ENCODE data around the gene ALG11. TPM values are rescaled to one million over a fixed set of nuclear protein-coding genes. Genes with fewer than 3 reads are reported as not detected.
"Not testable (repeated sequence)": the region's sequence is repeated elsewhere in the genome, so short reads cannot be mapped to it uniquely, and the experiment has no call there.

Gene ALG11
- total RNA-seq, 1 donor from 2014 or later: 36.9 TPM

- H3K27ac Mint-ChIP-seq: no peak within 1 kb of the TSS
- no peak for TF ChIP-seq CTCF (IDR thresholded peaks at IDR 0.05)
- no peaks in the 10 kb centered on the region for H3K9me3 Mint-ChIP-seq
- ChIA-PET POLR2A (interaction anchor here (1.2 kb wide), 1 partner anchor 12 kb away, joined by 4 read pairs; the partner anchor contains the start of gene ALG11), CTCF (no interaction called here)
- no peak within 1 kb of the TSS for H3K4me3 Mint-ChIP-seq
- H3K27me3 Mint-ChIP-seq: no peaks in the 10 kb centered on the region
- peaks cover 85% of the 10 kb centered on the region for H3K36me3 Mint-ChIP-seq (ENCODE audit: low read depth)
- no peak for ATAC-seq (ENCODE audit: low read depth)
- no peak for DNase-seq
- H3K4me1 Mint-ChIP-seq: peaks cover 13% of the 10 kb centered on the region
- intact Hi-C loops (cut with micrococcal nuclease): no loop called here
These were observed 12.3 kb downstream of the ALG11 start, which contains the start of gene UTP14C for GRCh38 chr13:52024481-52024880. Gene UTP14C, plus strand, starts transcription at chr13:52024691. Its CDS starts 4,114 bp downstream, at chr13:52028805.

GRCh38 chr13:52025475-52026245, 13.5 kb downstream of the ALG11 start:
- ChIA-PET CTCF (no interaction called here), POLR2A (no interaction called here)
- peaks cover 13% of the 10 kb centered on the region for H3K4me1 Mint-ChIP-seq

GRCh38 chr13:52026246-52026626, 14.0 kb downstream of the ALG11 start:
- H3K36me3 Mint-ChIP-seq (ENCODE audit: low read depth): peaks cover 77% of the 10 kb centered on the region
- no peak for DNase-seq
- POLR2A ChIA-PET: no interaction called here

More at GRCh38 chr13:52025475-52026245, 13.5 kb downstream of the ALG11 start:
- DNase-seq (no peak), ATAC-seq (ENCODE audit: low read depth) (no peak)
- H3K9me3 Mint-ChIP-seq: no peaks in the 10 kb centered on the region
- no peaks in the 10 kb centered on the region for H3K27me3 Mint-ChIP-seq
- H3K4me3 Mint-ChIP-seq: no peak overlapping the region
- intact Hi-C loops (cut with micrococcal nuclease): no loop called here
- peaks cover 82% of the 10 kb centered on the region for H3K36me3 Mint-ChIP-seq (ENCODE audit: low read depth)
- TF ChIP-seq CTCF (IDR thresholded peaks at IDR 0.05): no peak
- H3K27ac Mint-ChIP-seq: no peak overlapping the region

GRCh38 chr13:52027832-52028231, 15.6 kb downstream of the ALG11 start:
- ChIA-PET POLR2A (no interaction called here), CTCF (no interaction called here)
- ATAC-seq (ENCODE audit: low read depth) (no peak), DNase-seq (no peak)
- no peak for TF ChIP-seq CTCF (IDR thresholded peaks at IDR 0.05)
- intact Hi-C loops (cut with micrococcal nuclease): no loop called here
- H3K27ac Mint-ChIP-seq: no peak overlapping the region
- no peak overlapping the region for H3K4me3 Mint-ChIP-seq
- H3K9me3 Mint-ChIP-seq: no peaks in the 10 kb centered on the region
- peaks cover 13% of the 10 kb centered on the region for H3K4me1 Mint-ChIP-seq
- H3K27me3 Mint-ChIP-seq: no peaks in the 10 kb centered on the region
- peaks cover 68% of the 10 kb centered on the region for H3K36me3 Mint-ChIP-seq (ENCODE audit: low read depth)

More at GRCh38 chr13:52026246-52026626, 14.0 kb downstream of the ALG11 start:
- Mint-ChIP-seq H3K4me1 (peaks cover 13% of the 10 kb centered on the region), H3K27ac (no peak overlapping the region), H3K4me3 (no peak overlapping the region), H3K9me3 (no peaks in the 10 kb centered on the region), H3K27me3 (no peaks in the 10 kb centered on the region)
- no peak for ATAC-seq (ENCODE audit: low read depth)
- CTCF ChIA-PET: no interaction called here
- TF ChIP-seq CTCF (IDR thresholded peaks at IDR 0.05): no peak
- intact Hi-C loops (cut with micrococcal nuclease): no loop called here

GRCh38 chr13:52029569-52029968, 17.4 kb downstream of the ALG11 start:
- no peaks in the 10 kb centered on the region for H3K9me3 Mint-ChIP-seq
- intact Hi-C loops (cut with micrococcal nuclease): no loop called here
- DNase-seq: no peak
- H3K27ac Mint-ChIP-seq: no peak overlapping the region
- no peak for ATAC-seq (ENCODE audit: low read depth)
- POLR2A ChIA-PET: no interaction called here
- CTCF ChIA-PET: no interaction called here
- no peak for TF ChIP-seq CTCF (IDR thresholded peaks at IDR 0.05)
- no peak overlapping the region for H3K4me3 Mint-ChIP-seq
- H3K36me3 Mint-ChIP-seq (ENCODE audit: low read depth): peaks cover 55% of the 10 kb centered on the region
- peaks cover 13% of the 10 kb centered on the region for H3K4me1 Mint-ChIP-seq
- no peaks in the 10 kb centered on the region for H3K27me3 Mint-ChIP-seq

GRCh38 chr13:52030401-52030800, 18.2 kb downstream of the ALG11 start:
- intact Hi-C loops (cut with micrococcal nuclease); H3K4me3 Mint-ChIP-seq; ATAC-seq (ENCODE audit: low read depth); H3K27me3 Mint-ChIP-seq; H3K27ac Mint-ChIP-seq; CTCF ChIA-PET; H3K9me3 Mint-ChIP-seq; POLR2A ChIA-PET; DNase-seq: not testable (repeated sequence)
- peaks cover 46% of the 10 kb centered on the region for H3K36me3 Mint-ChIP-seq (ENCODE audit: low read depth)
- H3K4me1 Mint-ChIP-seq: peaks cover 13% of the 10 kb centered on the region
